NB4 (cell line): ENCODE measurements around the gene MTMR8.

ENCODE experiments used
- DNase-seq: peaks from one replicate; pipeline ENCODE4 v3.0.0; 2010; ENCODE audit warnings: low read depth
- H3K4me3 ChIP-seq: one replicate; pipeline ENCODE4 v1.5.1; 2011; ENCODE audit warnings: mild to moderate bottlenecking, low read depth, low read length, moderate library complexity
- CTCF ChIP-seq: IDR thresholded peaks from one replicate; pipeline ENCODE4 v1.5.1; 2012; ENCODE audit warnings: low read depth, low read length
- MAX ChIP-seq: IDR thresholded peaks from 2 replicates; pipeline ENCODE4 v1.6.1; 2011; ENCODE audit warnings: low read depth, low read length
- MYC ChIP-seq: IDR thresholded peaks from 2 replicates; pipeline ENCODE4 v1.6.1; 2011; ENCODE audit warnings: low read depth, low read length
- POLR2A ChIP-seq: IDR thresholded peaks from 2 replicates; pipeline ENCODE4 v1.6.1; 2011; ENCODE audit warnings: mild to moderate bottlenecking; ENCODE audit not compliant: insufficient read length; ENCODE audit errors: extremely low read depth

MTMR8 gene

GRCh38 chrX:64229154-64229553 is 166.1 kb downstream of the MTMR8 start:
- no peak for TF ChIP-seq MYC
- peak; percentile 8 for TF ChIP-seq CTCF
- TF ChIP-seq POLR2A: no peak
- no peak for TF ChIP-seq MAX
- peak; percentile 12 for DNase-seq
- no peak overlapping the region for H3K4me3 ChIP-seq
